ENCODE data around the gene NDUFA6. TPM values are rescaled to one million over a fixed set of nuclear protein-coding genes. Genes with fewer than 3 reads are reported as not detected.

NDUFA6 gene
- polyA plus RNA-seq, 3 donors = 42.9 to 167 (median 138) TPM

DNA sequence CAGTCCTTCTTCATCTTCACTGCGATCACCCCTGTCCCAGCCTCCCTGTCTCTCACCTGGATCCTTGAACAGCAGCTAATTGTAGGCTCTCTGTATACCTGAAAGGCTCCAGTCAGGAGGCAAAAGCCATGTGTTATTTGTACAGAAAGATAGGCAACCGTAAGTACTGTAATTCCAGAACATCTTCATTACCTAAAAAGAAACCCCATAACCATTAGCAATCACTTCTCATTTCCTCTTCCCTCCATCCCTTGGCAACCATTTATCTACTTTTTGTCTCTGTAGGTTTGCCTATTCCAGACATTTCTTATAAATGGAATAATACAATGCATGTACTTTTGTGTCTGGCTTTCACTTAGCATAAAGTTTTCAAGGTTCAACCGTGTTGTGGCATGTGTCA lies 37.8 kb downstream of the NDUFA6 start:
- TF ChIP-seq, protein P1, sequence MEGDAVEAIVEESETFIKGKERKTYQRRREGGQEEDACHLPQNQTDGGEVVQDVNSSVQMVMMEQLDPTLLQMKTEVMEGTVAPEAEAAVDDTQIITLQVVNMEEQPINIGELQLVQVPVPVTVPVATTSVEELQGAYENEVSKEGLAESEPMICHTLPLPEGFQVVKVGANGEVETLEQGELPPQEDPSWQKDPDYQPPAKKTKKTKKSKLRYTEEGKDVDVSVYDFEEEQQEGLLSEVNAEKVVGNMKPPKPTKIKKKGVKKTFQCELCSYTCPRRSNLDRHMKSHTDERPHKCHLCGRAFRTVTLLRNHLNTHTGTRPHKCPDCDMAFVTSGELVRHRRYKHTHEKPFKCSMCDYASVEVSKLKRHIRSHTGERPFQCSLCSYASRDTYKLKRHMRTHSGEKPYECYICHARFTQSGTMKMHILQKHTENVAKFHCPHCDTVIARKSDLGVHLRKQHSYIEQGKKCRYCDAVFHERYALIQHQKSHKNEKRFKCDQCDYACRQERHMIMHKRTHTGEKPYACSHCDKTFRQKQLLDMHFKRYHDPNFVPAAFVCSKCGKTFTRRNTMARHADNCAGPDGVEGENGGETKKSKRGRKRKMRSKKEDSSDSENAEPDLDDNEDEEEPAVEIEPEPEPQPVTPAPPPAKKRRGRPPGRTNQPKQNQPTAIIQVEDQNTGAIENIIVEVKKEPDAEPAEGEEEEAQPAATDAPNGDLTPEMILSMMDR (IDR thresholded peaks at IDR 0.05) = no peak
- H3K9me3 ChIP-seq (replicated peaks in 1 of 2; ENCODE audit: control insufficient read depth in 1 of 2, insufficient read depth in 1 of 2, low read length in 2 of 2) = peaks cover 0 to 9% of the 10 kb centered on the region in 2 donors
- DNase-seq = no peak
- no peak overlapping the region for H3K4me2 ChIP-seq (replicated peaks; ENCODE audit: extremely low read depth, low read length, poor library complexity, severe bottlenecking)
- no CpG with 5 or more reads among the region's 3 CpGs for WGBS (ENCODE audit: insufficient coverage)
- H3K27ac ChIP-seq (ENCODE audit: low read depth in 1 of 2, low read length in 2 of 2) = no peak overlapping the region
- no peak overlapping the region for H3K9ac ChIP-seq (ENCODE audit: insufficient read depth, low read length, poor library complexity, severe bottlenecking)
- H3K27me3 Mint-ChIP-seq (ENCODE audit: low read depth in 3 of 3) = peaks cover 0 to 3% (median 0%) of the 10 kb centered on the region in 3 donors
- H3K4me1 ChIP-seq (ENCODE audit: control insufficient read depth in 1 of 2, insufficient read depth in 2 of 2, low read length in 2 of 2) = peaks cover 9 to 23% of the 10 kb centered on the region in 2 donors
- H3K36me3 ChIP-seq (replicated peaks in 1 of 2; ENCODE audit: control insufficient read depth in 1 of 2, insufficient read depth in 2 of 2, low read length in 2 of 2) = peaks cover 0 to 5% of the 10 kb centered on the region in 2 donors
- H3K4me3 Mint-ChIP-seq = no peak overlapping the region
- peaks cover 17% of the 10 kb centered on the region for H3K4me1 Mint-ChIP-seq
- H3K4me3 ChIP-seq (replicated peaks in 1 of 3; ENCODE audit: low read depth in 2 of 3, low read length in 3 of 3) = no peak overlapping the region
- H3K27ac Mint-ChIP-seq = peak overlapping the region in 3 of 7 donors; percentile 43 to 66 (median 61)
- intact Hi-C loops (cut with micrococcal nuclease) = no loop called here
- peaks cover 10 to 33% of the 10 kb centered on the region in 2 donors for H3K36me3 Mint-ChIP-seq
- H2AFZ ChIP-seq (ENCODE audit: insufficient read depth, low read depth, low read length, poor library complexity, severe bottlenecking) = no peak overlapping the region
- H3K9me3 Mint-ChIP-seq = peaks cover 8 to 17% (median 12%) of the 10 kb centered on the region in 7 donors
- H3K79me2 ChIP-seq (ENCODE audit: insufficient read depth, low read length) = no peaks in the 10 kb centered on the region
- H4K20me1 ChIP-seq (ENCODE audit: insufficient read depth, low read length) = no peaks in the 10 kb centered on the region
- no peaks in the 10 kb centered on the region for H3K27me3 ChIP-seq (ENCODE audit: control insufficient read depth in 2 of 2, insufficient read depth in 2 of 2, low read length in 2 of 2)

DNA sequence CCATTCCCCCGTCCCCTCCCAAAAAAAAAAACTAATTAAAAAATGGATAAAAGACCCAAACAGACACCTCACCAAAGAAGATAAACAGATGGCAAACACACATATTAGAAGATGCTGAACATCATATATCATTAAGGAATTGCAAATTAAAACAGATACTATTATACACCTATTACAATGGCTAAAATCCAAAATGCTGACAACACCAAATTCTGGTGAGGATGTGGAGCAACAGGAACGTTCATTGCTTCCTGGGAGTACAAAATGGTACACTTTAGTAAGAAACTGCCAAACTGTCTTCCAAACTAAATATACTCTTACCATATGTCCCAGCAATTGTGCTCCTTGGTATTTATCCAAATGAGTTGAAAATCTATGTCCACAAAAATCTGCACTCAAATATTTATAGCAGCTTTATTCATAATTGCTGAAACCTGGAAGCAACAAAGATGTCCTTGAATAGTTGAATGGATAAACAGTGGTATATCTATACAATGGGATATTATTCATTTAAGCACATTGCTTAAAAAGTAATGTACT lies 39.9 kb downstream of the NDUFA6 start:
- TF ChIP-seq, protein P1 (IDR thresholded peaks at IDR 0.05) = no peak
- no peaks in the 10 kb centered on the region for H3K79me2 ChIP-seq (ENCODE audit: insufficient read depth, low read length)
- H3K9me3 ChIP-seq (replicated peaks in 1 of 2; ENCODE audit: control insufficient read depth in 1 of 2, insufficient read depth in 1 of 2, low read length in 2 of 2) = no peaks in the 10 kb centered on the region
- no peak overlapping the region for H3K27ac ChIP-seq (ENCODE audit: low read depth in 1 of 2, low read length in 2 of 2)
- H3K27me3 Mint-ChIP-seq (ENCODE audit: low read depth in 3 of 3) = no peaks in the 10 kb centered on the region
- H3K27me3 ChIP-seq (ENCODE audit: control insufficient read depth in 2 of 2, insufficient read depth in 2 of 2, low read length in 2 of 2) = no peaks in the 10 kb centered on the region
- H3K9me3 Mint-ChIP-seq = peaks cover 0 to 2% (median 0%) of the 10 kb centered on the region in 7 donors
- H3K36me3 ChIP-seq (replicated peaks in 1 of 2; ENCODE audit: control insufficient read depth in 1 of 2, insufficient read depth in 2 of 2, low read length in 2 of 2) = peaks cover 0 to 5% of the 10 kb centered on the region in 2 donors
- H3K4me1 Mint-ChIP-seq = peaks cover 17% of the 10 kb centered on the region
- no peaks in the 10 kb centered on the region for H4K20me1 ChIP-seq (ENCODE audit: insufficient read depth, low read length)
- H3K36me3 Mint-ChIP-seq = peaks cover 4 to 44% of the 10 kb centered on the region in 2 donors
- H3K4me1 ChIP-seq (ENCODE audit: control insufficient read depth in 1 of 2, insufficient read depth in 2 of 2, low read length in 2 of 2) = peaks cover 9 to 23% of the 10 kb centered on the region in 2 donors
- no peak overlapping the region for H3K27ac Mint-ChIP-seq
- DNase-seq = no peak
- H2AFZ ChIP-seq (ENCODE audit: insufficient read depth, low read depth, low read length, poor library complexity, severe bottlenecking) = no peak overlapping the region
- H3K4me3 ChIP-seq (replicated peaks in 1 of 3; ENCODE audit: low read depth in 2 of 3, low read length in 3 of 3) = no peak overlapping the region
- intact Hi-C loops (cut with micrococcal nuclease) = no loop called here
- H3K4me3 Mint-ChIP-seq = no peak overlapping the region
- H3K4me2 ChIP-seq (replicated peaks; ENCODE audit: extremely low read depth, low read length, poor library complexity, severe bottlenecking) = no peak overlapping the region
- no CpG with 5 or more reads among the region's 2 CpGs for WGBS (ENCODE audit: insufficient coverage)
- H3K9ac ChIP-seq (ENCODE audit: insufficient read depth, low read length, poor library complexity, severe bottlenecking) = no peak overlapping the region
